Stomach (tissue), 9 donors: ENCODE results near the gene GALNT18. TPM values are rescaled to one million over a fixed set of nuclear protein-coding genes. Genes with fewer than 3 reads are reported as not detected.

Experiments
- DNase-seq, 2 donors: peaks; one replicate each; pipeline versions ENCODE4 v3.0.0 to v3.0.0-alpha.2; 2013 to 2019
- H3K27ac ChIP-seq, 5 donors: fragments of 200-600 bp in 4 of 5; sonication (generic) in 4 of 5; one replicate each; pipeline ENCODE4 v1.5.1; 2013 to 2019; ENCODE audit warnings: mild to moderate bottlenecking in 1 of 5, moderate library complexity in 1 of 5
- H3K27me3 ChIP-seq, 3 donors: fragments of 200-600 bp; sonication (generic); one replicate each; pipeline ENCODE4 v1.5.1; 2017 to 2019; ENCODE audit warnings: mixed run types in 1 of 3
- H3K36me3 ChIP-seq, 4 donors: fragments of 200-600 bp; sonication (generic); 1 replicate in 3 of 4; 2 replicates in 1 of 4; pipeline ENCODE4 v1.5.1; 2016 to 2019
- H3K4me1 ChIP-seq, 4 donors: fragments of 200-600 bp; sonication (generic); one replicate each; pipeline ENCODE4 v1.5.1; 2016 to 2019
- H3K4me3 ChIP-seq, 4 donors: fragments of 200-600 bp; sonication (generic) in 3 of 4; one replicate each; pipeline ENCODE4 v1.5.1; 2016 to 2019; ENCODE audit warnings: mild to moderate bottlenecking in 1 of 4
- H3K9me3 ChIP-seq, 4 donors: fragments of 200-600 bp; sonication (generic); one replicate each; pipeline ENCODE4 v1.5.1; 2016 to 2019
- CTCF ChIP-seq, 7 experiments: fragments of 450-650 bp in 4 of 7; fragments of 200-600 bp in 3 of 7; sonication (generic) in 3 of 7; IDR thresholded peaks; one replicate each; pipeline ENCODE4 v1.5.1; 2016 to 2019; ENCODE audit warnings: antibody characterized with exemption in 7 of 7, control low read depth in 2 of 7, mild to moderate bottlenecking in 1 of 7
- EP300 ChIP-seq: sonication (generic); formaldehyde crosslinking; IDR thresholded peaks from one replicate; pipeline ENCODE4 v1.6.1; 2017; ENCODE audit warnings: antibody characterized with exemption
- POLR2A ChIP-seq, 4 donors: fragments of 450-650 bp; IDR thresholded peaks; one replicate each; pipeline ENCODE4 v1.6.1; 2016; ENCODE audit warnings: antibody characterized with exemption in 4 of 4, control low read depth in 2 of 4, mild to moderate bottlenecking in 1 of 4, moderate library complexity in 1 of 4
- POLR2AphosphoS5 ChIP-seq, 3 donors: sonication (generic); formaldehyde crosslinking; IDR thresholded peaks; one replicate each; pipeline ENCODE4 v1.6.1; 2016; ENCODE audit warnings: antibody characterized with exemption in 3 of 3
- WGBS, 5 donors: extraction: QIAGEN DNeasy Blood & Tissue Kit in 3 of 5; methylation state at CpG; one replicate each; pipeline versions ENCODE4 v1.1.5 to v1.1.7; 2013 to 2018; 5-methylcytosine and 5-hydroxymethylcytosine counted together
- intact Hi-C: fragments of 100-400 bp; cut with DNase I; formaldehyde crosslinking; loops from one replicate; pipeline ENCODE4 v1.15.1; 2023; ENCODE audit warnings: low total_unique reads
- polyA plus RNA-seq, 3 donors: library from polyadenylated mRNA; stranded (reverse); fragments of 200-250 nt; gene quantifications; one replicate each; pipeline ENCODE4 v1.2.3, GENCODE V29; 2013
- total RNA-seq, 5 donors: library from RNA; depleted of rRNA; stranded (reverse); fragments of >200 nt; gene quantifications; one replicate each; pipeline versions ENCODE4 v1.1.0 to v1.2.3, GENCODE V29; 2014 to 2016
- donor health status: healthy with polysubstance abuse.
- donor health status: Bipolar disorder and iron deficiency.
- donor health status: healthy.

The GALNT18 gene
- total and polyA plus RNA-seq, 8 donors, result 0.58 to 16.1 (median 2.7) TPM

GRCh38 chr11:11336664-11337063 lies 285.1 kb downstream of the GALNT18 start:
- Histone ChIP-seq H3K9me3 (no peaks in the 10 kb centered on the region), H3K27me3 (no peaks in the 10 kb centered on the region), H3K4me3 (no peak overlapping the region), H3K4me1 (no peaks in the 10 kb centered on the region), H3K27ac (no peak overlapping the region), H3K36me3 (no peaks in the 10 kb centered on the region)
- intact Hi-C loops, result no loop called here
- TF ChIP-seq POLR2A (IDR thresholded peaks at IDR 0.05), result no peak
- no peak for TF ChIP-seq EP300
- TF ChIP-seq CTCF (IDR thresholded peaks at IDR 0.05), result no peak
- no peak for TF ChIP-seq POLR2AphosphoS5 (IDR thresholded peaks at IDR 0.05)
- WGBS, 5 donors, result 36 to 62% (median 45%) methylated on average over 4 of the region's 4 CpGs
- no peak for DNase-seq

GRCh38 chr11:11335043-11335442 lies 286.8 kb downstream of the GALNT18 start:
- Histone ChIP-seq H3K9me3 (no peaks in the 10 kb centered on the region), H3K27me3 (no peaks in the 10 kb centered on the region), H3K27ac (no peak overlapping the region), H3K4me3 (no peak overlapping the region), H3K36me3 (no peaks in the 10 kb centered on the region), H3K4me1 (no peaks in the 10 kb centered on the region)
- intact Hi-C loops, result no loop called here
- DNase-seq, result no peak
- TF ChIP-seq CTCF (IDR thresholded peaks at IDR 0.05) (no peak), POLR2AphosphoS5 (IDR thresholded peaks at IDR 0.05) (no peak), EP300 (no peak), POLR2A (IDR thresholded peaks at IDR 0.05) (no peak)
- WGBS, 5 donors, result 67 to 89% (median 81%) methylated on average over 2 of the region's 2 CpGs

GRCh38 chr11:11334607-11335006 lies 287.2 kb downstream of the GALNT18 start:
- no peaks in the 10 kb centered on the region for H3K27me3 ChIP-seq
- no peak for TF ChIP-seq POLR2AphosphoS5 (IDR thresholded peaks at IDR 0.05)
- TF ChIP-seq POLR2A (IDR thresholded peaks at IDR 0.05), result no peak
- no peak for TF ChIP-seq CTCF (IDR thresholded peaks at IDR 0.05)
- TF ChIP-seq EP300, result no peak
- H3K36me3 ChIP-seq, result no peaks in the 10 kb centered on the region
- no peak overlapping the region for H3K4me3 ChIP-seq
- intact Hi-C loops, result no loop called here
- DNase-seq, result no peak
- no peak overlapping the region for H3K27ac ChIP-seq
- WGBS, 5 donors, result 56 to 69% (median 64%) methylated on average over 4 of the region's 4 CpGs
- no peaks in the 10 kb centered on the region for H3K9me3 ChIP-seq
- H3K4me1 ChIP-seq, result no peaks in the 10 kb centered on the region

GRCh38 chr11:11332141-11332710 lies 289.6 kb downstream of the GALNT18 start:
- DNase-seq, result no peak
- Histone ChIP-seq H3K27ac (no peak overlapping the region), H3K9me3 (no peaks in the 10 kb centered on the region), H3K4me3 (no peak overlapping the region), H3K4me1 (no peaks in the 10 kb centered on the region), H3K27me3 (no peaks in the 10 kb centered on the region), H3K36me3 (peaks cover 0 to 3% (median 0%) of the 10 kb centered on the region in 4 donors)
- TF ChIP-seq POLR2AphosphoS5 (IDR thresholded peaks at IDR 0.05) (no peak), EP300 (no peak), CTCF (IDR thresholded peaks at IDR 0.05) (no peak), POLR2A (IDR thresholded peaks at IDR 0.05) (no peak)
- WGBS, 5 donors, result 72 to 94% (median 76%) methylated on average over 5 of the region's 5 CpGs
- intact Hi-C loops, result no loop called here
